GM13976 (cell line): ENCODE results near the gene ASXL2.
A peak's percentile ranks its signal among the peaks of the same experiment; 100 is the strongest.

Experiments used
- DNase-seq: peaks from one replicate; pipeline ENCODE4 v3.0.0; 2012; ENCODE audit warnings: low spot score
- in situ Hi-C: fragments of 300-500 bp; cut with MboI; formaldehyde crosslinking; loops from one replicate; pipeline ENCODE4 v1.12.0; 2022; ENCODE audit warnings: low sequenced_read_pairs, mixed read lengths, inconsistent platforms; ENCODE audit not compliant: unreplicated experiment
- TF ChIP-seq, protein P1 (sequence below): IDR thresholded peaks from 2 replicates; pipeline ENCODE4 v1.5.1; 2012; ENCODE audit warnings: borderline replicate concordance, mild to moderate bottlenecking; ENCODE audit not compliant: insufficient read depth; ENCODE audit errors: extremely low read depth, missing control alignments, control extremely low read depth

Gene ASXL2

DNA sequence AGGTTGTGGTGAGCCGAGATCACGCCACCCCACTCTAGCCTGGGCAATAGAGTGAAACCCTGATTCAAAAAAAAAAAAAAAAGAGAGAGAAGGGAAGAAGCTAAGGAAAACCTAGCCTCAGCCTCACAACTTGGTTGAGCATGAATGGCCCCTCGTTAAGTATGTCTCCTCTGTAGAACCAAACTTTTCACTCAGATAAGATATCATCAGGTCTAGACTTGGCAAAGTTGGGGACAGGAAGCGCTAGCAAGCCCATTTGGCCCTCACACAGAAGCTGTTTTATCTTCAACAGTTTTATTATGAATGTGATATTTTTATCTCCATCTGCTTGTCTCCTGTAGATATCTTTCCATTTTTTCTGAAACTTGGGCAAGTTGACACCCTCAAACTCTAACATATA is 3.5 kb upstream of the ASXL2 start:
- TF ChIP-seq, protein P1, sequence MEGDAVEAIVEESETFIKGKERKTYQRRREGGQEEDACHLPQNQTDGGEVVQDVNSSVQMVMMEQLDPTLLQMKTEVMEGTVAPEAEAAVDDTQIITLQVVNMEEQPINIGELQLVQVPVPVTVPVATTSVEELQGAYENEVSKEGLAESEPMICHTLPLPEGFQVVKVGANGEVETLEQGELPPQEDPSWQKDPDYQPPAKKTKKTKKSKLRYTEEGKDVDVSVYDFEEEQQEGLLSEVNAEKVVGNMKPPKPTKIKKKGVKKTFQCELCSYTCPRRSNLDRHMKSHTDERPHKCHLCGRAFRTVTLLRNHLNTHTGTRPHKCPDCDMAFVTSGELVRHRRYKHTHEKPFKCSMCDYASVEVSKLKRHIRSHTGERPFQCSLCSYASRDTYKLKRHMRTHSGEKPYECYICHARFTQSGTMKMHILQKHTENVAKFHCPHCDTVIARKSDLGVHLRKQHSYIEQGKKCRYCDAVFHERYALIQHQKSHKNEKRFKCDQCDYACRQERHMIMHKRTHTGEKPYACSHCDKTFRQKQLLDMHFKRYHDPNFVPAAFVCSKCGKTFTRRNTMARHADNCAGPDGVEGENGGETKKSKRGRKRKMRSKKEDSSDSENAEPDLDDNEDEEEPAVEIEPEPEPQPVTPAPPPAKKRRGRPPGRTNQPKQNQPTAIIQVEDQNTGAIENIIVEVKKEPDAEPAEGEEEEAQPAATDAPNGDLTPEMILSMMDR = no peak
- in situ Hi-C loops = no loop called here
- no peak for DNase-seq

DNA sequence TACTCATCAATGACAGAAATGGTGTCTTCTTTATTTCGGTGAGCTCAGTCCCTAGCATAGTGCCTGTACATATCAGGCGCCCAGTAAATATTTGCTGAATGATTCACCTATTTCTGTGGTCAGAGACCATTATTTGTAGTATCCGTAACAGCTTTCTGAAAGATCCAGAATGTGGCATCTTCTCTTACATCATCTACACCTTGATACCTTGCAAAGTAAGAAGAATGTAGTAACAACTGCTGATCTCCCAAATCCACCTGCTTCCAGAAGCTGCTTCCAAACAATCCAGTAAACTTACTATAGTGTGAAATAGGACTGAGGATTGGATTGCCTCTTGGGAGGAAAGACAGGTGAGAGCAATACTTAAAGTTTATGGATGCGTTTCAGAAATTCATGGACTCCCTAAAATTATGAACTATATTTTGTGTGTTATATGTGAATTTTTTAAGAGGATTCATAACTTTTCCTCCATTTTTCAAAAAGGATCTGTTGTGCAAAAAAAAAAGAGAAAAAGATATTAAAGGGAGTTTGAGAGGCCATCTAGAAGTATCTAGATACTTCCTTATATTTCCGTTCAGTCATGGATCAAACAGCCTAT is 945 bp upstream of the ASXL2 start:
- DNase-seq = no peak

DNA sequence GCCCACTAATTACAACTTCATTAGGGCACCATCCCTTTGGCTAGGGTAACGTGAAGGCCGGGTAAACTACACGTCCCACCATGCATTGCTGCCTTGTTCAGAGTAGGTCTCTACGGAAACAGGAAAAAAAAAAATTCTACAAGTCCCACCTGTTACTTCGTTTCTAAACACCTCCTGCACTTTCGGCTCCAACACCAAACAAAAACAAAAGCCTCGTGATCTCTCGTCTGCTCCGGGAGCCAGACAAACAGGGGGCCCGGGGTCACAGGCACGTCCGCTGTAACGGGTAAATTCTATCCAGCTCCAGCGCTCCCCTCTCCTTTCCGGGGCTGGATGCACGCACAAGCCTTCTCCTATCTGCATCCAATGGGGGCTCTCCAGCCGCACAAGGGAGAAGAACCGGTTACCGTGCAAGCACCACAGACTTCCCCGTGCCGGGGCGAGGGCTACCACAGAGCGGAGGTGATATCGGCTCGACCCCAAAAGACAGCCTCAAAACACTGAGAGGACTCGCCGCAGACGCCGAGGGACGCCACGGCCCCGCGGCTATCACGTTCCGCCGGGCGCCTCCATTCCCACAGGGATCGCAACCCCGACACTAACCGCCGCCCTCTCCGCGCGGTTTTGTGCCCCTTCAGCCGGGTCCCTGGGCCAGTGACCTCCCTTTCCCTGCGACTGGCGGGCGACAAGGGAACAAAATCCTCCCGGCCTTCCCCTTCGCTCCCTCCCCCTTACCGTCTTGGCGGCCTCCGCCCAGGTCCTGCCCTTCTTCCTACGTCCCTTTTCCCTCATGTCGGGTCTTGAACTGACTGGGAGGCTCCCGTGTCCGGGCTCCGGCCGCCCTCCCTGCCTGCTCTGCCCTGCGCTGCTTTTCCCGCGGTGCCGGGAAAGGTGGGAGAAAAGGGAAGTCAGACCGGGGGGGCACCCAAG is 591 bp downstream of the ASXL2 start:
- peak; percentile 74 for DNase-seq
- in situ Hi-C loops = no loop called here
- TF ChIP-seq, protein P1 = no peak

More for the DNA sequence above, 945 bp upstream of the ASXL2 start:
- TF ChIP-seq, protein P1 = no peak
- in situ Hi-C loops = no loop called here

- TF ChIP-seq, protein P1 = no peak
- no peak for DNase-seq
- in situ Hi-C loops = no loop called here
Measured at GRCh38 chr2:25872134-25872533, 6.2 kb downstream of the ASXL2 start.

- TF ChIP-seq, protein P1 = no peak
- no peak for DNase-seq
- in situ Hi-C loops = no loop called here
Measured at GRCh38 chr2:25867396-25868003, 10.8 kb downstream of the ASXL2 start.

- in situ Hi-C loops = no loop called here
Measured at GRCh38 chr2:25856377-25856776, 21.9 kb downstream of the ASXL2 start.

More at GRCh38 chr2:25856377-25856776, 21.9 kb downstream of the ASXL2 start:
- TF ChIP-seq, protein P1 = no peak
- no peak for DNase-seq
